GM12874 (cell line): Measurements from ENCODE around the gene FBXO33.

Experiments
- CTCF ChIP-seq: IDR thresholded peaks from 2 replicates; pipeline ENCODE4 v1.5.1; 2011; ENCODE audit warnings: low read depth, mild to moderate bottlenecking, control low read depth, low read length, moderate library complexity; ENCODE audit not compliant: insufficient read depth

Gene FBXO33

GRCh38 chr14:39430762-39431415 is 1.3 kb downstream of the FBXO33 start:
- no peak for TF ChIP-seq CTCF

GRCh38 chr14:39428118-39428517 is 4.1 kb downstream of the FBXO33 start:
- TF ChIP-seq CTCF: no peak

- TF ChIP-seq CTCF: no peak
These were observed 5.6 kb downstream of the FBXO33 start for GRCh38 chr14:39426605-39427004.

GRCh38 chr14:39425947-39426346 is 6.3 kb downstream of the FBXO33 start:
- no peak for TF ChIP-seq CTCF

- TF ChIP-seq CTCF: no peak
These were observed 8.4 kb downstream of the FBXO33 start for GRCh38 chr14:39423793-39424192.

- TF ChIP-seq CTCF: no peak
These were observed 10.0 kb downstream of the FBXO33 start for GRCh38 chr14:39422243-39422642.

- no peak for TF ChIP-seq CTCF
These were observed 13.0 kb downstream of the FBXO33 start for GRCh38 chr14:39419272-39419671.
